ENCODE measurements around the gene SFXN1.

Gene SFXN1

DNA sequence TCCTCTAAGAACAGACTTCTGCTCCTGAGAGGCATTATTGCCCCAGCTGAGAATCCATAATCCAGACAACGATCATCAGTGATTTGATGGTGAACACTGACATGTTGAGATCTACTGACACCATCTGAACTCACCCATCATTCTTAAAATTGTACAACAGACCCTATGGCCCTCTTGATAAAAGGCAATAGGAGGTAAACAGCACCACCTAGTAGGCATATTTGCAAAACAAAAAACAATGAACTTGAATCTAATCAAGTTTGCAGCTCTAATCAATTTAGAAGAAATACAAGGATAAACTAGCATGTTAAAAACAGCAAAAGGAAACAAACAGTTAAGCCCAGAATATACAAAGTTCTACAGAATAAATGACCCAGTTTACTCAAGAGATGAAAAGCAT is 89.6 kb downstream of the SFXN1 start:
- Histone ChIP-seq H3K27me3 (ENCODE audit: insufficient read depth, low read length) (no peaks in the 10 kb centered on the region), H3K4me2 (ENCODE audit: low read length) (no peak overlapping the region), H3K9me3 (ENCODE audit: insufficient read depth, low read depth, low read length) (peaks cover 3% of the 10 kb centered on the region), H3K79me2 (ENCODE audit: control insufficient read depth, insufficient read depth, low read length, poor library complexity) (no peaks in the 10 kb centered on the region), H3K27ac (ENCODE audit: low read depth, low read length) (no peak overlapping the region), H3K79me1 (ENCODE audit: low read length) (no peaks in the 10 kb centered on the region), H3K9ac (ENCODE audit: low read length) (no peak overlapping the region), H2AK5ac (ENCODE audit: low read length) (no peak overlapping the region), H4K12ac (ENCODE audit: low read depth, low read length) (no peak overlapping the region), H3K14ac (ENCODE audit: low read length) (no peak overlapping the region), H2BK12ac (ENCODE audit: low read length) (no peak overlapping the region), H2AFZ (ENCODE audit: insufficient read depth, low read length, poor library complexity) (no peak overlapping the region), H3K4me1 (ENCODE audit: control insufficient read depth in 1 of 2, insufficient read depth in 2 of 2, low read length in 2 of 2) (no peaks in the 10 kb centered on the region), H2BK120ac (ENCODE audit: insufficient read depth, low read length, poor library complexity) (no peak overlapping the region), H3K18ac (ENCODE audit: low read length) (no peak overlapping the region), H3K4me3 (ENCODE audit: low read depth, low read length) (no peak overlapping the region), H2BK5ac (ENCODE audit: low read depth, low read length, poor library complexity) (no peak overlapping the region), H3K36me3 (ENCODE audit: control insufficient read depth in 1 of 2, insufficient read depth in 2 of 2, low read length in 2 of 2) (no peaks in the 10 kb centered on the region), H3K4ac (ENCODE audit: low read depth, low read length) (no peak overlapping the region), H4K8ac (ENCODE audit: low read depth, low read length) (no peak overlapping the region), H4K91ac (ENCODE audit: low read depth, low read length) (no peak overlapping the region), H3K23ac (ENCODE audit: low read length) (no peak overlapping the region)
- WGBS (ENCODE audit: extremely low coverage, insufficient coverage, insufficient read length), result no CpG with 5 or more reads among the region's 1 CpG
- no peak for DNase-seq

DNA sequence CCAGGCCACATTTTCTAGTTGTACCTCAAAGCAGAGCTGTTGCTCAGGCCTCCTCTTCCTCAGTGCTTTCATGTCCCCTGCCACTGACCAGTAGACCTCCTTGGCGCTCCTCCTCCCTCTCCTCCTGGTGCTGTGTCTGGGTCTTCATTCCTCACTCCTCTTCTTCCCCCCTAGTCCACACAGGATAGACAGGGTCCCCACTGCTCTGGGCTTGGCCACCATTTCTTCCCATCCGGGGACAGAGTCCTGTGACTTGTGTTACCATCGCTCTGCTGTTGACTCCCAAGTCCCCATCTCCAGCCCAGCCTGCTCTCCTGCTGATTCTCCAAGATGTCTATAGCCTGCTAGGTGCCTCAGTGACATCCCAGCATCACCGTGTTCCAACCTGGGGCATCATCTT is 91.3 kb downstream of the SFXN1 start:
- H3K36me3 ChIP-seq (ENCODE audit: control insufficient read depth in 1 of 2, insufficient read depth in 2 of 2, low read length in 2 of 2), result no peaks in the 10 kb centered on the region
- no peaks in the 10 kb centered on the region for H3K79me2 ChIP-seq (ENCODE audit: control insufficient read depth, insufficient read depth, low read length, poor library complexity)
- H3K23ac ChIP-seq (ENCODE audit: low read length), result no peak overlapping the region
- H4K12ac ChIP-seq (ENCODE audit: low read depth, low read length), result no peak overlapping the region
- no peaks in the 10 kb centered on the region for H3K4me1 ChIP-seq (ENCODE audit: control insufficient read depth in 1 of 2, insufficient read depth in 2 of 2, low read length in 2 of 2)
- no peaks in the 10 kb centered on the region for H3K27me3 ChIP-seq (ENCODE audit: insufficient read depth, low read length)
- H3K9ac ChIP-seq (ENCODE audit: low read length), result no peak overlapping the region
- no peak overlapping the region for H3K27ac ChIP-seq (ENCODE audit: low read depth, low read length)
- no CpG with 5 or more reads among the region's 4 CpGs for WGBS (ENCODE audit: extremely low coverage, insufficient coverage, insufficient read length)
- H2BK5ac ChIP-seq (ENCODE audit: low read depth, low read length, poor library complexity), result no peak overlapping the region
- no peak overlapping the region for H4K8ac ChIP-seq (ENCODE audit: low read depth, low read length)
- no peak for DNase-seq
- H3K14ac ChIP-seq (ENCODE audit: low read length), result no peak overlapping the region
- no peaks in the 10 kb centered on the region for H3K79me1 ChIP-seq (ENCODE audit: low read length)
- no peak overlapping the region for H2BK120ac ChIP-seq (ENCODE audit: insufficient read depth, low read length, poor library complexity)
- no peak overlapping the region for H2BK12ac ChIP-seq (ENCODE audit: low read length)
- no peak overlapping the region for H2AK5ac ChIP-seq (ENCODE audit: low read length)
- H3K9me3 ChIP-seq (ENCODE audit: insufficient read depth, low read depth, low read length), result peaks cover 3% of the 10 kb centered on the region
- no peak overlapping the region for H2AFZ ChIP-seq (ENCODE audit: insufficient read depth, low read length, poor library complexity)
- no peak overlapping the region for H3K4me3 ChIP-seq (ENCODE audit: low read depth, low read length)
- no peak overlapping the region for H3K18ac ChIP-seq (ENCODE audit: low read length)
- no peak overlapping the region for H3K4me2 ChIP-seq (ENCODE audit: low read length)
- H3K4ac ChIP-seq (ENCODE audit: low read depth, low read length), result no peak overlapping the region
- H4K91ac ChIP-seq (ENCODE audit: low read depth, low read length), result no peak overlapping the region

DNA sequence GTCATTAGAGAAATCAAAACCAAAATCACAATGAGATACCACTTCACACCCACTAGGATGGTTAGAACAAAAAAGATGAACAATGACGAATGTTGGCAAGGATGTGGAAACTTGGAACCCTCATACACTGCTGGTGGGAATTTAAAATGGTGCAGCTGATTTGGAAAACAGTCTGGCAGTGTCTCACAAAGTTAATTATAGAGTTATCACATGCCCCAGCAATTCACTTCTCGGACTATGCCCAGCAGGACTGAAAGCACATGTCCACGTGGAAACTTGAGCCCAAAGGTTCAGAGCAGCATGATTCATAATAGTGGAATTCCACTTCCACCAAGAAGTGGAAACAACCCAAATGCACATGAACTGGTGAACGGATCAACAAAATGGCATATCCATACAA is 94.5 kb downstream of the SFXN1 start:
- H3K27ac ChIP-seq (ENCODE audit: low read depth, low read length), result no peak overlapping the region
- no peaks in the 10 kb centered on the region for H3K36me3 ChIP-seq (ENCODE audit: control insufficient read depth in 1 of 2, insufficient read depth in 2 of 2, low read length in 2 of 2)
- no peak overlapping the region for H3K18ac ChIP-seq (ENCODE audit: low read length)
- no peak overlapping the region for H3K9ac ChIP-seq (ENCODE audit: low read length)
- no peak overlapping the region for H4K8ac ChIP-seq (ENCODE audit: low read depth, low read length)
- no peak for DNase-seq
- no peak overlapping the region for H3K4me3 ChIP-seq (ENCODE audit: low read depth, low read length)
- H4K91ac ChIP-seq (ENCODE audit: low read depth, low read length), result no peak overlapping the region
- no peak overlapping the region for H2BK5ac ChIP-seq (ENCODE audit: low read depth, low read length, poor library complexity)
- H4K12ac ChIP-seq (ENCODE audit: low read depth, low read length), result no peak overlapping the region
- no peak overlapping the region for H2BK120ac ChIP-seq (ENCODE audit: insufficient read depth, low read length, poor library complexity)
- no peak overlapping the region for H2AK5ac ChIP-seq (ENCODE audit: low read length)
- H3K4me1 ChIP-seq (ENCODE audit: control insufficient read depth in 1 of 2, insufficient read depth in 2 of 2, low read length in 2 of 2), result peaks cover 0 to 3% of the 10 kb centered on the region in 2 experiments
- H3K4ac ChIP-seq (ENCODE audit: low read depth, low read length), result no peak overlapping the region
- H3K79me2 ChIP-seq (ENCODE audit: control insufficient read depth, insufficient read depth, low read length, poor library complexity), result no peaks in the 10 kb centered on the region
- peaks cover 3% of the 10 kb centered on the region for H3K9me3 ChIP-seq (ENCODE audit: insufficient read depth, low read depth, low read length)
- H2BK12ac ChIP-seq (ENCODE audit: low read length), result no peak overlapping the region
- H3K27me3 ChIP-seq (ENCODE audit: insufficient read depth, low read length), result no peaks in the 10 kb centered on the region
- H3K4me2 ChIP-seq (ENCODE audit: low read length), result no peak overlapping the region
- WGBS (ENCODE audit: extremely low coverage, insufficient coverage, insufficient read length), result no CpG with 5 or more reads among the region's 4 CpGs
- no peak overlapping the region for H3K23ac ChIP-seq (ENCODE audit: low read length)
- H3K14ac ChIP-seq (ENCODE audit: low read length), result no peak overlapping the region
- no peaks in the 10 kb centered on the region for H3K79me1 ChIP-seq (ENCODE audit: low read length)
- no peak overlapping the region for H2AFZ ChIP-seq (ENCODE audit: insufficient read depth, low read length, poor library complexity)

DNA sequence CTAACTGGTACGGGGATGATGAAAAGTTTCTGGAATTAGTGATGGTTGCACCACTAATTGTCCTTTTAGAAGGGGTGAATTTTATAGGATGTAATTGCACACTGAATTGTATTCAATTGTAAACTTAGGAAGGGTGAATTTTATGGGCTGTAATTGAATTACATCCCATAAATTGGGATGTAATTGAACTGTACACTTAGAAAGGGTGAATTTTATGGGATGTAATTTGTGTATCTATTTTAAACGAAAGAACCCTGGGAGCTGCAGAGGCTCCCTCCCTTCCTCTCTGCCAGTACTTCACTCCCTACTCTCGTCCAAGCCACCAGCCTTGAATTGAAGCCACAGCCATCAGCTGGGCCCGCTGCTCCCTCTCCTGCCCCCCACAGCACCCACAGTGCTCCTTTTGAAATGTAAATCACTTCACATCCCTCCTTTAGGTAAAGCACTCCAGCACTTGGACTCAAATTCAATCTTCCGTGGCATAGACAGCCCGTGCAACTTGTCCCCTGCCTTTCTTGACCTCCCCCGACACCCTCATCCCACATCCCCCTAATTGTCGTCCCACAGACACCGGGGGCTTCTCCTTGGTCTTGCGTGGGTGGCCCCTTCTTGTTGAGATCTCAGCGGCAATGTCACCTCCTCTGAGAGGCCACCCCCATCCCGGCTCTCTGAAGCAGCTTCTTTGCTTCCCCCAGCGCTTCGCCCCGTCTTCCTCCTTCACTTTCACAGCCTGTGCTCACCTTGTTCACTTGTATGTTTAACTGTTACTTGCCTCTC is 95.3 kb downstream of the SFXN1 start:
- Histone ChIP-seq H3K4ac (ENCODE audit: low read depth, low read length) (no peak overlapping the region), H3K4me1 (ENCODE audit: control insufficient read depth in 1 of 2, insufficient read depth in 2 of 2, low read length in 2 of 2) (peaks cover 0 to 3% of the 10 kb centered on the region in 2 experiments), H2BK12ac (ENCODE audit: low read length) (no peak overlapping the region), H2BK5ac (ENCODE audit: low read depth, low read length, poor library complexity) (no peak overlapping the region), H4K12ac (ENCODE audit: low read depth, low read length) (no peak overlapping the region), H3K9ac (ENCODE audit: low read length) (no peak overlapping the region), H3K27ac (ENCODE audit: low read depth, low read length) (no peak overlapping the region), H3K9me3 (ENCODE audit: insufficient read depth, low read depth, low read length) (peaks cover 3% of the 10 kb centered on the region), H3K36me3 (ENCODE audit: control insufficient read depth in 1 of 2, insufficient read depth in 2 of 2, low read length in 2 of 2) (no peaks in the 10 kb centered on the region), H3K79me2 (ENCODE audit: control insufficient read depth, insufficient read depth, low read length, poor library complexity) (no peaks in the 10 kb centered on the region), H3K79me1 (ENCODE audit: low read length) (no peaks in the 10 kb centered on the region), H2AK5ac (ENCODE audit: low read length) (no peak overlapping the region), H2BK120ac (ENCODE audit: insufficient read depth, low read length, poor library complexity) (no peak overlapping the region), H3K14ac (ENCODE audit: low read length) (no peak overlapping the region), H3K23ac (ENCODE audit: low read length) (no peak overlapping the region), H4K8ac (ENCODE audit: low read depth, low read length) (no peak overlapping the region), H3K4me3 (ENCODE audit: low read depth, low read length) (no peak overlapping the region), H2AFZ (ENCODE audit: insufficient read depth, low read length, poor library complexity) (no peak overlapping the region), H4K91ac (ENCODE audit: low read depth, low read length) (no peak overlapping the region), H3K4me2 (ENCODE audit: low read length) (no peak overlapping the region), H3K18ac (ENCODE audit: low read length) (no peak overlapping the region), H3K27me3 (ENCODE audit: insufficient read depth, low read length) (no peaks in the 10 kb centered on the region)
- no CpG with 5 or more reads among the region's 15 CpGs for WGBS (ENCODE audit: extremely low coverage, insufficient coverage, insufficient read length)
- DNase-seq, result no peak
